Measurements from ENCODE around the gene CNN2.

- TF ChIP-seq CTCF (IDR thresholded peaks at IDR 0.05), result no peak
- TF ChIP-seq ZFX (IDR thresholded peaks at IDR 0.05; ENCODE audit: borderline replicate concordance), result no peak
Measured at GRCh38 chr19:1019980-1020867, 6.2 kb upstream of the CNN2 start.
